ENCODE measurements around the gene PAX5.
A peak's percentile ranks its signal among the peaks of the same experiment; 100 is the strongest.

Gene PAX5

GRCh38 chr9:36924071-36924470 is 110.0 kb downstream of the PAX5 start:
- no peaks in the 10 kb centered on the region for H3K9me3 ChIP-seq (ENCODE audit: control insufficient read depth, insufficient read depth, low read depth, low read length)
- CTCF ChIA-PET = no interaction called here
- H3K4me1 ChIP-seq (ENCODE audit: control insufficient read depth, insufficient read depth, low read length) = peaks cover 17% of the 10 kb centered on the region
- POLR2A ChIA-PET = no interaction called here
- no peak overlapping the region for H3K27ac ChIP-seq (ENCODE audit: extremely low read depth, low read depth, low read length)
- no peaks in the 10 kb centered on the region for H3K36me3 ChIP-seq (ENCODE audit: control insufficient read depth in 2 of 2, insufficient read depth in 1 of 2, low read length in 2 of 2)
- H3K4me3 ChIP-seq (ENCODE audit: low read depth, low read length) = no peak overlapping the region
- TF ChIP-seq, protein P1, sequence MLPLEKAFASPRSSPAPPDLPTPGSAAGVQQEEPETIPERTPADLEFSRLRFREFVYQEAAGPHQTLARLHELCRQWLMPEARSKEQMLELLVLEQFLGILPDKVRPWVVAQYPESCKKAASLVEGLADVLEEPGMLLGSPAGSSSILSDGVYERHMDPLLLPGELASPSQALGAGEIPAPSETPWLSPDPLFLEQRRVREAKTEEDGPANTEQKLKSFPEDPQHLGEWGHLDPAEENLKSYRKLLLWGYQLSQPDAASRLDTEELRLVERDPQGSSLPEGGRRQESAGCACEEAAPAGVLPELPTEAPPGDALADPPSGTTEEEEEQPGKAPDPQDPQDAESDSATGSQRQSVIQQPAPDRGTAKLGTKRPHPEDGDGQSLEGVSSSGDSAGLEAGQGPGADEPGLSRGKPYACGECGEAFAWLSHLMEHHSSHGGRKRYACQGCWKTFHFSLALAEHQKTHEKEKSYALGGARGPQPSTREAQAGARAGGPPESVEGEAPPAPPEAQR (tag by site-specific recombination; IDR thresholded peaks at IDR 0.05) = no peak
- TF ChIP-seq ZXDB (tag by site-specific recombination; IDR thresholded peaks at IDR 0.05) (peak; percentile 49; the same call in 1 of the 2 replicates), ZNF214 (tag by site-specific recombination; IDR thresholded peaks at IDR 0.05; ENCODE audit: borderline replicate concordance) (no peak), ZNF670 (tag by site-specific recombination; IDR thresholded peaks at IDR 0.05; ENCODE audit: low read depth) (no peak), ZNF843 (tag by site-specific recombination; IDR thresholded peaks at IDR 0.05) (no peak), KLF8 (tag by site-specific recombination; IDR thresholded peaks at IDR 0.05) (peak; percentile 31; the same call in 1 of the 2 replicates), ZNF776 (tag by site-specific recombination; IDR thresholded peaks at IDR 0.05; ENCODE audit: borderline replicate concordance) (no peak), ZNF571 (tag by site-specific recombination; IDR thresholded peaks at IDR 0.05) (no peak), ZEB2 (tag by site-specific recombination; IDR thresholded peaks at IDR 0.05) (peak; percentile 90), ZNF184 (tag by site-specific recombination; IDR thresholded peaks at IDR 0.05) (peak; percentile 49; the same call in 1 of the 2 replicates), ZNF660 (tag by site-specific recombination; IDR thresholded peaks at IDR 0.05) (0 out of 2 replicates have a peak, but pooled peaks have one; percentile 43), ZNF16 (tag by site-specific recombination; IDR thresholded peaks at IDR 0.05; ENCODE audit: low read depth) (no peak), ZNF426 (tag by site-specific recombination; IDR thresholded peaks at IDR 0.05) (no peak), ZNF394 (tag by site-specific recombination; IDR thresholded peaks at IDR 0.05; ENCODE audit: borderline replicate concordance) (0 out of 2 replicates have a peak, but pooled peaks have one; percentile 21), ZNF747 (tag by site-specific recombination; IDR thresholded peaks at IDR 0.05) (no peak), ZFP3 (tag by site-specific recombination; IDR thresholded peaks at IDR 0.05; ENCODE audit: low read depth) (no peak), ZBTB11 (tag by site-specific recombination; conservative IDR thresholded peaks at IDR 0.05; ENCODE audit: low read depth) (no peak), ZNF488 (tag by site-specific recombination; IDR thresholded peaks at IDR 0.05) (no peak), HOXD13 (CRISPR knock-in tag; IDR thresholded peaks at IDR 0.05; ENCODE audit: borderline replicate concordance) (no peak), YY1 (tag by site-specific recombination; IDR thresholded peaks at IDR 0.05) (no peak), ZNF362 (tag by site-specific recombination; IDR thresholded peaks at IDR 0.05) (no peak), SP7 (tag by site-specific recombination; IDR thresholded peaks at IDR 0.05) (peak; percentile 88), ZNF48 (tag by site-specific recombination; IDR thresholded peaks at IDR 0.05) (no peak), ZNF23 (tag by site-specific recombination; IDR thresholded peaks at IDR 0.05; ENCODE audit: borderline replicate concordance) (no peak), ZFHX2 (tag by site-specific recombination; conservative IDR thresholded peaks at IDR 0.05) (no peak), ZNF837 (tag by site-specific recombination; IDR thresholded peaks at IDR 0.05) (no peak)
- TF ChIP-seq, protein P2, sequence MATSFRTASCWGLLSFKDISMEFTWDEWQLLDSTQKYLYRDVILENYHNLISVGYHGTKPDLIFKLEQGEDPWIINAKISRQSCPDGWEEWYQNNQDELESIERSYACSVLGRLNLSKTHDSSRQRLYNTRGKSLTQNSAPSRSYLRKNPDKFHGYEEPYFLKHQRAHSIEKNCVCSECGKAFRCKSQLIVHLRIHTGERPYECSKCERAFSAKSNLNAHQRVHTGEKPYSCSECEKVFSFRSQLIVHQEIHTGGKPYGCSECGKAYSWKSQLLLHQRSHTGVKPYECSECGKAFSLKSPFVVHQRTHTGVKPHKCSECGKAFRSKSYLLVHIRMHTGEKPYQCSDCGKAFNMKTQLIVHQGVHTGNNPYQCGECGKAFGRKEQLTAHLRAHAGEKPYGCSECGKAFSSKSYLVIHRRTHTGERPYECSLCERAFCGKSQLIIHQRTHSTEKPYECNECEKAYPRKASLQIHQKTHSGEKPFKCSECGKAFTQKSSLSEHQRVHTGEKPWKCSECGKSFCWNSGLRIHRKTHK (tag by site-specific recombination; IDR thresholded peaks at IDR 0.05) = no peak

All from HEK293 (cell line).